Breast epithelium (tissue), 4 donors: ENCODE measurements around the gene PLD5. TPM values are rescaled to one million over a fixed set of nuclear protein-coding genes. Genes with fewer than 3 reads are reported as not detected.

Experiments used
- DNase-seq, 2 donors: peaks; one replicate each; pipeline ENCODE4 v3.0.0-alpha.2; 2019; ENCODE audit warnings: low spot score in 2 of 2
- H3K27ac ChIP-seq, 2 donors: fragments of 200-600 bp; sonication (generic) in 1 of 2; one replicate each; pipeline ENCODE4 v1.5.1; 2016 to 2019; ENCODE audit warnings: mild to moderate bottlenecking in 1 of 2
- H3K27me3 ChIP-seq, 2 donors: fragments of 200-600 bp; sonication (generic) in 1 of 2; one replicate each; pipeline versions ENCODE4 v1.5.1 to v1.6.0; 2017 to 2019; ENCODE audit warnings: control low read depth in 1 of 2, mild to moderate bottlenecking in 1 of 2
- H3K36me3 ChIP-seq: fragments of 200-600 bp; one replicate; pipeline ENCODE4 v1.5.1; 2019
- H3K4me1 ChIP-seq, 2 donors: fragments of 200-600 bp; sonication (generic); one replicate each; pipeline ENCODE4 v1.5.1; 2016 to 2019; ENCODE audit warnings: control low read depth in 1 of 2
- H3K4me3 ChIP-seq, 3 donors: fragments of 200-600 bp; sonication (generic); 1 replicate in 2 of 3; 2 replicates in 1 of 3; pipeline ENCODE4 v1.5.1; 2016 to 2019; ENCODE audit warnings: mild to moderate bottlenecking in 3 of 3, moderate library complexity in 2 of 3
- H3K9me3 ChIP-seq, 2 donors: fragments of 200-600 bp; sonication (generic) in 1 of 2; one replicate each; pipeline ENCODE4 v1.5.1; 2016 to 2019; ENCODE audit warnings: control low read depth in 1 of 2
- CTCF ChIP-seq, 3 donors: fragments of 450-650 bp; IDR thresholded peaks; one replicate each; pipeline ENCODE4 v1.5.1; 2016 to 2017; ENCODE audit warnings: antibody characterized with exemption in 3 of 3, mild to moderate bottlenecking in 3 of 3, moderate library complexity in 3 of 3
- POLR2A ChIP-seq: fragments of 450-650 bp; IDR thresholded peaks from one replicate; pipeline ENCODE4 v1.6.1; 2016; ENCODE audit warnings: antibody characterized with exemption, mild to moderate bottlenecking, moderate library complexity
- POLR2AphosphoS5 ChIP-seq, 3 donors: sonication (generic); formaldehyde crosslinking; IDR thresholded peaks; one replicate each; pipeline ENCODE4 v1.6.1; 2017; ENCODE audit warnings: antibody characterized with exemption in 3 of 3
- intact Hi-C: fragments of 100-400 bp; cut with DNase I; formaldehyde crosslinking; loops from one replicate; pipeline ENCODE4 v1.15.1; 2023; ENCODE audit warnings: low total_unique reads
- total RNA-seq, 3 donors: library from RNA; depleted of rRNA; stranded (reverse); fragments of >200 nt; gene quantifications; one replicate each; pipeline ENCODE4 v1.1.0, GENCODE V29; 2016

PLD5 gene
- total RNA-seq, 3 donors from 2014 or later, result 0.32 to 0.98 (median 0.44) TPM

GRCh38 chr1:242556276-242556675, 31.8 kb upstream of the PLD5 start:
- H3K27me3 ChIP-seq, result no peaks in the 10 kb centered on the region
- H3K9me3 ChIP-seq, result peaks cover 0 to 6% of the 10 kb centered on the region in 2 donors
- H3K4me3 ChIP-seq, result no peak overlapping the region
- no peaks in the 10 kb centered on the region for H3K36me3 ChIP-seq
- no peaks in the 10 kb centered on the region for H3K4me1 ChIP-seq
- intact Hi-C loops, result no loop called here
- no peak overlapping the region for H3K27ac ChIP-seq
- TF ChIP-seq POLR2AphosphoS5 (IDR thresholded peaks at IDR 0.05) (no peak), POLR2A (no peak), CTCF (IDR thresholded peaks at IDR 0.05) (no peak)
- DNase-seq, result no peak

DNA sequence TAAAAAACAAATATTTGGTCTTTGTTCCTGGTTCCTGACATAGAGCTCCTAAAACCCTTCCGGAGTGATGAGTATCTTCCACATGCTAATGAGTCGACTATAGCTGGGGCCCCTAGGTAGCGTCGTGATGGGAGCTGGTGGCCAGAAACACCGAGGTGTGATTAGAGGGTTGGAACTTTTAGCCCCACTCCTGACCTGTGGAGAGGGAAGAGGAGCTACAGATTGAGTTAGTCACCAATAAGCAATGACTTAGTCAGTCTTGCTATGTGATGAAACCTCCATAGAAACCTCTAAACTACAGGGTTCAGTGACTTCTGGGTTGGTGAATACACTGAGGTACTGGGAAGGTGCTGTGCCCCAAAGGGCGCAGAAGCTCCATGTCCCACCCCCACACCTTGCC, 30.1 kb upstream of the PLD5 start:
- no peaks in the 10 kb centered on the region for H3K9me3 ChIP-seq
- intact Hi-C loops, result no loop called here
- no peak for DNase-seq

GRCh38 chr1:242546849-242547729, 22.6 kb upstream of the PLD5 start:
- Histone ChIP-seq H3K9me3 (no peaks in the 10 kb centered on the region), H3K27me3 (no peaks in the 10 kb centered on the region), H3K4me3 (no peak overlapping the region), H3K27ac (no peak overlapping the region), H3K36me3 (no peaks in the 10 kb centered on the region), H3K4me1 (no peaks in the 10 kb centered on the region)
- TF ChIP-seq CTCF (IDR thresholded peaks at IDR 0.05) (no peak), POLR2AphosphoS5 (IDR thresholded peaks at IDR 0.05) (no peak), POLR2A (no peak)
- DNase-seq, result no peak
- intact Hi-C loops, result no loop called here

More for the DNA sequence above, 30.1 kb upstream of the PLD5 start:
- Histone ChIP-seq H3K36me3 (no peaks in the 10 kb centered on the region), H3K4me1 (no peaks in the 10 kb centered on the region), H3K27me3 (no peaks in the 10 kb centered on the region), H3K4me3 (no peak overlapping the region), H3K27ac (no peak overlapping the region)
- TF ChIP-seq CTCF (IDR thresholded peaks at IDR 0.05) (no peak), POLR2AphosphoS5 (IDR thresholded peaks at IDR 0.05) (no peak), POLR2A (no peak)

GRCh38 chr1:242546441-242546840, 21.9 kb upstream of the PLD5 start:
- Histone ChIP-seq H3K27me3 (no peaks in the 10 kb centered on the region), H3K4me3 (no peak overlapping the region), H3K9me3 (no peaks in the 10 kb centered on the region), H3K4me1 (no peaks in the 10 kb centered on the region), H3K36me3 (no peaks in the 10 kb centered on the region), H3K27ac (no peak overlapping the region)
- no peak for TF ChIP-seq CTCF (IDR thresholded peaks at IDR 0.05)
- no peak for TF ChIP-seq POLR2AphosphoS5 (IDR thresholded peaks at IDR 0.05)
- TF ChIP-seq POLR2A, result no peak
- intact Hi-C loops, result no loop called here
- no peak for DNase-seq

GRCh38 chr1:242544071-242544470, 19.6 kb upstream of the PLD5 start:
- intact Hi-C loops, result no loop called here
- Histone ChIP-seq H3K4me1 (no peaks in the 10 kb centered on the region), H3K4me3 (no peak overlapping the region), H3K36me3 (no peaks in the 10 kb centered on the region), H3K27me3 (no peaks in the 10 kb centered on the region), H3K27ac (no peak overlapping the region), H3K9me3 (no peaks in the 10 kb centered on the region)
- no peak for DNase-seq
- TF ChIP-seq POLR2AphosphoS5 (IDR thresholded peaks at IDR 0.05) (no peak), POLR2A (no peak), CTCF (IDR thresholded peaks at IDR 0.05) (no peak)
